Spleen (tissue), 11 donors: ENCODE data around the gene IL1RAPL2. TPM values are rescaled to one million over a fixed set of nuclear protein-coding genes. Genes with fewer than 3 reads are reported as not detected.

Source experiments
- DNase-seq: peaks from one replicate; pipeline ENCODE4 v3.0.0-alpha.2; 2020
- H3K27ac ChIP-seq, 8 donors: fragments of 200-600 bp; sonication (generic) in 7 of 8; 1 replicate in 4 of 8; 2 replicates in 4 of 8; pipeline versions ENCODE4 v1.5.0 to v1.8.0; 2016 to 2021; ENCODE audit warnings: inconsistent platforms in 4 of 8, mild to moderate bottlenecking in 4 of 8, moderate library complexity in 1 of 8
- H3K27me3 ChIP-seq, 7 donors: fragments of 200-600 bp; sonication (generic) in 6 of 7; replicated peaks in 1 of 7; 1 replicate in 4 of 7; 2 replicates in 3 of 7; pipeline versions ENCODE4 v1.5.0 to v1.8.0; 2016 to 2021; ENCODE audit warnings: inconsistent platforms in 3 of 7, mild to moderate bottlenecking in 1 of 7
- H3K36me3 ChIP-seq, 6 donors: fragments of 200-600 bp; sonication (generic) in 5 of 6; 1 replicate in 4 of 6; 2 replicates in 2 of 6; pipeline versions ENCODE4 v1.5.0 to v1.8.0; 2016 to 2021; ENCODE audit warnings: inconsistent platforms in 2 of 6
- H3K4me1 ChIP-seq, 6 donors: fragments of 200-600 bp; sonication (generic) in 5 of 6; 1 replicate in 3 of 6; 2 replicates in 3 of 6; pipeline versions ENCODE4 v1.5.0 to v1.8.0; 2016 to 2021; ENCODE audit warnings: inconsistent platforms in 3 of 6
- H3K4me3 ChIP-seq, 8 donors: fragments of 200-600 bp; sonication (generic) in 7 of 8; 1 replicate in 4 of 8; 2 replicates in 4 of 8; pipeline versions ENCODE4 v1.5.0 to v1.8.0; 2016 to 2021; ENCODE audit warnings: inconsistent platforms in 4 of 8, mild to moderate bottlenecking in 4 of 8, moderate library complexity in 2 of 8
- H3K9me3 ChIP-seq, 8 donors: fragments of 200-600 bp; sonication (generic) in 7 of 8; 1 replicate in 4 of 8; 2 replicates in 4 of 8; pipeline versions ENCODE4 v1.5.0 to v1.8.0; 2016 to 2021; ENCODE audit warnings: inconsistent platforms in 4 of 8
- CTCF ChIP-seq, 11 experiments: fragments of 200-600 bp in 7 of 11; fragments of 450-650 bp in 4 of 11; sonication (generic) in 4 of 11; IDR thresholded peaks in 8 of 11; conservative IDR thresholded peaks in 3 of 11; 1 replicate in 7 of 11; 2 replicates in 4 of 11; pipeline versions ENCODE4 v1.4.0 to v1.8.0; 2016 to 2021; ENCODE audit warnings: antibody characterized with exemption in 11 of 11, inconsistent platforms in 4 of 11, mild to moderate bottlenecking in 1 of 11
- POLR2A ChIP-seq, 3 donors: fragments of 450-650 bp; IDR thresholded peaks; one replicate each; pipeline ENCODE4 v1.5.1; 2017; ENCODE audit warnings: antibody characterized with exemption in 3 of 3, mild to moderate bottlenecking in 1 of 3
- POLR2AphosphoS5 ChIP-seq, 3 donors: sonication (generic); formaldehyde crosslinking; IDR thresholded peaks; one replicate each; pipeline ENCODE4 v1.5.1; 2017; ENCODE audit warnings: antibody characterized with exemption in 3 of 3
- WGBS, 5 donors: extraction: QIAGEN DNeasy Blood & Tissue Kit in 3 of 5; methylation state at CpG; one replicate each; pipeline versions ENCODE4 v1.1.5 to v1.1.7; 2013 to 2018; 5-methylcytosine and 5-hydroxymethylcytosine counted together
- intact Hi-C: fragments of 100-400 bp; cut with DNase I; formaldehyde crosslinking; loops from one replicate; pipeline ENCODE4 v1.15.0; 2023; ENCODE audit warnings: low total_unique reads
- polyA plus RNA-seq, 3 donors: library from polyadenylated mRNA; stranded (reverse); fragments of 200-250 nt; gene quantifications; one replicate each; pipeline ENCODE4 v1.2.1, GENCODE V29; 2013
- total RNA-seq, 7 donors: library from RNA; depleted of rRNA in 3 of 7; stranded (reverse); fragments of >200 nt in 3 of 7; fragmentation: NEBNext Ultra II Directional in 4 of 7; extraction: Animal tissue kit (Norgen Biotek cat#: 25700) in 4 of 7; gene quantifications; one replicate each; pipeline versions ENCODE4 v1.1.0 to v1.2.1, GENCODE V29; 2016 to 2021
- donor health status: healthy with polysubstance abuse.
- donor health status: DM: no; HTN: no; CAD: no; lungs with moderate emphysema.
- donor health status: DM: no; HTN: no; CAD: no.
- donor health status: Bipolar disorder and iron deficiency.
- donor health status: healthy.
- donor health status: DM: no; HTN: no; CAD: no.
- donor health status: DM: yes; HTN: yes; CAD: no.

Gene IL1RAPL2
- total and polyA plus RNA-seq, 10 donors = not detected

GRCh38 chrX:104695593-104695992, 129.6 kb downstream of the IL1RAPL2 start:
- no peaks in the 10 kb centered on the region for H3K9me3 ChIP-seq
- DNase-seq = no peak
- H3K36me3 ChIP-seq = no peaks in the 10 kb centered on the region
- no peak overlapping the region for H3K27ac ChIP-seq
- no peak for TF ChIP-seq CTCF (IDR thresholded peaks at IDR 0.05 in 8 of 11, conservative IDR thresholded peaks at IDR 0.05 in 3 of 11)
- intact Hi-C loops = no loop called here
- 78 to 91% (median 85%) methylated on average over 9 of the region's 9 CpGs for WGBS, 5 donors
- H3K4me1 ChIP-seq = no peaks in the 10 kb centered on the region
- H3K4me3 ChIP-seq = no peak overlapping the region
- H3K27me3 ChIP-seq = peaks cover 0 to 10% (median 0%) of the 10 kb centered on the region in 7 donors

GRCh38 chrX:104696667-104697066, 130.7 kb downstream of the IL1RAPL2 start:
- no peak for DNase-seq
- Histone ChIP-seq H3K36me3 (no peaks in the 10 kb centered on the region), H3K9me3 (no peaks in the 10 kb centered on the region), H3K4me3 (no peak overlapping the region), H3K4me1 (no peaks in the 10 kb centered on the region), H3K27me3 (peaks cover 0 to 10% (median 0%) of the 10 kb centered on the region in 7 donors), H3K27ac (no peak overlapping the region)
- 0 to 45% (median 10%) methylated on average over 1 of the region's 1 CpG for whole genome bisulfite sequencing, 5 donors
- intact Hi-C loops = no loop called here
- TF ChIP-seq CTCF (IDR thresholded peaks at IDR 0.05 in 8 of 11, conservative IDR thresholded peaks at IDR 0.05 in 3 of 11) (no peak), POLR2AphosphoS5 (IDR thresholded peaks at IDR 0.05) (no peak), POLR2A (IDR thresholded peaks at IDR 0.05) (no peak)

DNA sequence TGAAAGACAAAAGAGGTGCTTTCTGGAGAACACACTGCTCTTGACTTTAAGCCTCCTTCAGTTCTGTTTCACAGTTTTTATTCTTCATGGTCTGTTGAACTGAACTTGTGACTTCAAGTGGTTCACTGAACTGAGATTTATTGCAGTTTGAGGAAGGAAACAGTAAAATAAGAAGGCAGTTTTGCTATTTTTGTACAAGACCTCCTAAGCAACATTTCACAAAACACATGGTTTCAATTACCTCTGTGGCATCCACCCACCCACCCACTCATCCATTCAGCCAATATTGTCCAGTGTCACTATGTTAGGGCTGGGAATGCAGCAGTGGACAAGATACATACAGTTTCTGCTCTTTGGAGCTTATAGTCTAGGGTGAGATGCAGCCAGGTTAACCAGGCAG, 131.3 kb downstream of the IL1RAPL2 start:
- no peak for DNase-seq
- intact Hi-C loops = no loop called here

DNA sequence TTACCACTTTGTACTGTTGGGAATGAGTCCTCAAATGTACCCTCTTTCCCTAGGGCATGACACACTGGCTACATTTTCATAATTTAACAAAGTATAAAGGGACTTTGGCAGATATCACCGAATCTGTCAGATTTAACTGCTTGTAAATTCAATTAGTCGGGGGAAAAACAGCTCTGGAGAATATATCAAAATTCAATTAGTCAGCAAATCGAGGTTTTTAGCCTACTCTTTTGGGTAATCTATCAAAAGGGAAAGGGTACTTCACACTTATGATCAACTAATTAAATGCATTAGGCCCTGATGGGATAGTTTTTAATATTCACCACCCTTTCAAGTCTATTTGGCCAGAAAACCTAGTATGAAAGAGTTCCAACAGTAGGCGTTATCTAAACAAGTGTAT, 141.0 kb downstream of the IL1RAPL2 start:
- Histone ChIP-seq H3K9me3 (no peaks in the 10 kb centered on the region), H3K4me3 (no peak overlapping the region), H3K36me3 (no peaks in the 10 kb centered on the region), H3K4me1 (no peaks in the 10 kb centered on the region), H3K27me3 (peaks cover 0 to 5% (median 0%) of the 10 kb centered on the region in 7 donors), H3K27ac (no peak overlapping the region)
- TF ChIP-seq POLR2A (IDR thresholded peaks at IDR 0.05) (no peak), POLR2AphosphoS5 (IDR thresholded peaks at IDR 0.05) (no peak), CTCF (IDR thresholded peaks at IDR 0.05 in 8 of 11, conservative IDR thresholded peaks at IDR 0.05 in 3 of 11) (no peak)
- WGBS, 5 donors = 63 to 89% (median 79%) methylated on average over 4 of the region's 4 CpGs
- no peak for DNase-seq
- intact Hi-C loops = no loop called here

More for the DNA sequence above, 131.3 kb downstream of the IL1RAPL2 start:
- peaks cover 0 to 10% (median 0%) of the 10 kb centered on the region in 7 donors for H3K27me3 ChIP-seq
- no peaks in the 10 kb centered on the region for H3K36me3 ChIP-seq
- H3K4me3 ChIP-seq = no peak overlapping the region
- TF ChIP-seq POLR2A (IDR thresholded peaks at IDR 0.05) (no peak), POLR2AphosphoS5 (IDR thresholded peaks at IDR 0.05) (no peak), CTCF (IDR thresholded peaks at IDR 0.05 in 8 of 11, conservative IDR thresholded peaks at IDR 0.05 in 3 of 11) (no peak)
- H3K4me1 ChIP-seq = no peaks in the 10 kb centered on the region
- H3K27ac ChIP-seq = no peak overlapping the region
- H3K9me3 ChIP-seq = no peaks in the 10 kb centered on the region
